ENCODE data around the gene VPS9D1. TPM values are rescaled to one million over a fixed set of nuclear protein-coding genes. Genes with fewer than 3 reads are reported as not detected.
"Not testable (repeated sequence)": the region's sequence is repeated elsewhere in the genome, so short reads cannot be mapped to it uniquely, and the experiment has no call there.

Gene VPS9D1
- total RNA-seq, 1 donor from 2014 or later: 17.9 TPM

- no peak overlapping the region for H3K4me3 Mint-ChIP-seq (ENCODE audit: low read depth)
- H3K36me3 Mint-ChIP-seq (ENCODE audit: insufficient read depth): peaks cover 27% of the 10 kb centered on the region
- H3K9me3 Mint-ChIP-seq (ENCODE audit: low read depth): peaks cover 7% of the 10 kb centered on the region
- H3K27me3 Mint-ChIP-seq: no peaks in the 10 kb centered on the region
- DNase-seq (ENCODE audit: low spot score, unreplicated experiment): no peak
- no peak overlapping the region for H3K27ac Mint-ChIP-seq
- H3K4me1 Mint-ChIP-seq (ENCODE audit: low read depth): no peaks in the 10 kb centered on the region
- TF ChIP-seq, protein P1, sequence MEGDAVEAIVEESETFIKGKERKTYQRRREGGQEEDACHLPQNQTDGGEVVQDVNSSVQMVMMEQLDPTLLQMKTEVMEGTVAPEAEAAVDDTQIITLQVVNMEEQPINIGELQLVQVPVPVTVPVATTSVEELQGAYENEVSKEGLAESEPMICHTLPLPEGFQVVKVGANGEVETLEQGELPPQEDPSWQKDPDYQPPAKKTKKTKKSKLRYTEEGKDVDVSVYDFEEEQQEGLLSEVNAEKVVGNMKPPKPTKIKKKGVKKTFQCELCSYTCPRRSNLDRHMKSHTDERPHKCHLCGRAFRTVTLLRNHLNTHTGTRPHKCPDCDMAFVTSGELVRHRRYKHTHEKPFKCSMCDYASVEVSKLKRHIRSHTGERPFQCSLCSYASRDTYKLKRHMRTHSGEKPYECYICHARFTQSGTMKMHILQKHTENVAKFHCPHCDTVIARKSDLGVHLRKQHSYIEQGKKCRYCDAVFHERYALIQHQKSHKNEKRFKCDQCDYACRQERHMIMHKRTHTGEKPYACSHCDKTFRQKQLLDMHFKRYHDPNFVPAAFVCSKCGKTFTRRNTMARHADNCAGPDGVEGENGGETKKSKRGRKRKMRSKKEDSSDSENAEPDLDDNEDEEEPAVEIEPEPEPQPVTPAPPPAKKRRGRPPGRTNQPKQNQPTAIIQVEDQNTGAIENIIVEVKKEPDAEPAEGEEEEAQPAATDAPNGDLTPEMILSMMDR (IDR thresholded peaks at IDR 0.05; ENCODE audit: unreplicated experiment): no peak
These were observed 51.9 kb downstream of the VPS9D1 start for GRCh38 chr16:89668790-89669158.

DNA sequence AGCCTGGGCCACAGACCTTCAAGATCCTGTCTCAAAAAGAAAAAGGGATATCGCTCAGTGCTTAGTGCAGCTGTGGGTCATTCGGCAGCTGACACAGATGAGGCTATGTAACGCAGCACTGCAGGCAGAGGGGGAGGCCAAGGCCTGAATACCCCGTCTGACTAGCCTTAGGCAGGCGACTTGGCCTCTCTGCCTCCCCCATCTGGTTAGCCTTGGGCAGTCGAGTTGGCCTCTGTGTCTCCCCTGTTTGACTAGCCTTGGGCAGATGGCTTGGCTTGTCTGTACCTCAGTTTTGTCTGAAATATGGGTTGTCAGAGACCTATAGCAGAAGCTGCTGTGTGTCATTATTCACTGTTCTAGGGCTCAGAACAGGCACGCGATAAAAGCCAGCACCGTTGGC is 53.1 kb downstream of the VPS9D1 start:
- H3K4me3 Mint-ChIP-seq (ENCODE audit: low read depth): no peak overlapping the region
- H3K9me3 Mint-ChIP-seq (ENCODE audit: low read depth): peaks cover 7% of the 10 kb centered on the region

GRCh38 chr16:89667000-89667399 is 53.7 kb downstream of the VPS9D1 start:
- H3K36me3 Mint-ChIP-seq (ENCODE audit: insufficient read depth): peaks cover 38% of the 10 kb centered on the region
- H3K27ac Mint-ChIP-seq; DNase-seq (ENCODE audit: low spot score, unreplicated experiment); H3K27me3 Mint-ChIP-seq; H3K9me3 Mint-ChIP-seq (ENCODE audit: low read depth); H3K4me3 Mint-ChIP-seq (ENCODE audit: low read depth); H3K4me1 Mint-ChIP-seq (ENCODE audit: low read depth): not testable (repeated sequence)

More for the DNA sequence above, 53.1 kb downstream of the VPS9D1 start:
- no peaks in the 10 kb centered on the region for H3K27me3 Mint-ChIP-seq
- H3K27ac Mint-ChIP-seq: no peak overlapping the region
- TF ChIP-seq, protein P1 (IDR thresholded peaks at IDR 0.05; ENCODE audit: unreplicated experiment): no peak
- H3K4me1 Mint-ChIP-seq (ENCODE audit: low read depth): no peaks in the 10 kb centered on the region
- peaks cover 36% of the 10 kb centered on the region for H3K36me3 Mint-ChIP-seq (ENCODE audit: insufficient read depth)
- DNase-seq (ENCODE audit: low spot score, unreplicated experiment): no peak

DNA sequence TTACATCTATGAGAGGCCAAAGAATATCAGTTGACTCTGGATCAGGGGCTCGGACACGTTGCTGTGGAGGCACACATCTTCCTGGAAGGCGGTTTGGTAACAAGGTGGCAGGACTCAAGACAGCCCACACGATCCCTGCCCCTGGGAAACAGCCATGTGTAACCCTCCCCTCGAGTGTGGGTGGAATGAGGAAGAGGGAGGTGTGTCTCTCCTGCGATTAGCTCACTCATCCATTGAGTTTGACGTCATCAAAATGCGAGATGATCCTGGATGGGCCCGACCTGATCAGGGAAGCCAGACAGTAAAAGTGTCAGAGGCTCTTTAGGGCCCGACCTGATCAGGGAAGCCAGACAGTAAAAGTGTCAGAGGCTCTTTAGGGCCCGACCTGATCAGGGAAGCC is 56.5 kb downstream of the VPS9D1 start:
- H3K27me3 Mint-ChIP-seq; H3K9me3 Mint-ChIP-seq (ENCODE audit: low read depth); DNase-seq (ENCODE audit: low spot score, unreplicated experiment); H3K4me1 Mint-ChIP-seq (ENCODE audit: low read depth); H3K4me3 Mint-ChIP-seq (ENCODE audit: low read depth); H3K27ac Mint-ChIP-seq: not testable (repeated sequence)
- H3K36me3 Mint-ChIP-seq (ENCODE audit: insufficient read depth): peaks cover 57% of the 10 kb centered on the region

GRCh38 chr16:89661215-89661614 is 59.5 kb downstream of the VPS9D1 start:
- Mint-ChIP-seq H3K27ac (no peak overlapping the region), H3K4me3 (ENCODE audit: low read depth) (peak overlapping the region; percentile 22), H3K27me3 (no peaks in the 10 kb centered on the region), H3K36me3 (ENCODE audit: insufficient read depth) (peaks cover 56% of the 10 kb centered on the region), H3K9me3 (ENCODE audit: low read depth) (peaks cover 1% of the 10 kb centered on the region), H3K4me1 (ENCODE audit: low read depth) (peaks cover 6% of the 10 kb centered on the region)
- no peak for DNase-seq (ENCODE audit: low spot score, unreplicated experiment)
- TF ChIP-seq, protein P1 (IDR thresholded peaks at IDR 0.05; ENCODE audit: unreplicated experiment): no peak

DNA sequence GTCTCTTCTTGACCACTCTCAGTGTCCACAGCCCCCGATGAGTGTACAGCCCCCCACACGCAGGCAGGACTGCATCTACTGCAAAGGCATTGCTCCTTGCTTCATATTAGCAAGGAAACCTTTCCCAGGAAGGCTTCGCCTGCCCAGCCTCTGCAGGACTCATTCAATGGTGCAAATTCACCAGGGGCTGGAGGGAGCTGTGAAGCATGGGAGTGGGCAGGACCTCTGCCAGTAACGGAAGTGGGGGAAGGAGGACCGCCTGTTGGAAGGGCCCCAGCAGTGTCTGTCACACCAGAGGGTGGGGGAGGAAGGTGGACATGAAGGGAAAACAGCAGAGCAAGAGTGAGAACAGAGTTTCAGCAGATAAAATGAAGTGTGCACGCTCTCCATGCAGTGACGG is 60.6 kb downstream of the VPS9D1 start:
- no peak for DNase-seq (ENCODE audit: low spot score, unreplicated experiment)
- TF ChIP-seq, protein P1 (IDR thresholded peaks at IDR 0.05; ENCODE audit: unreplicated experiment): no peak
- peaks cover 50% of the 10 kb centered on the region for H3K36me3 Mint-ChIP-seq (ENCODE audit: insufficient read depth)
- no peak overlapping the region for H3K27ac Mint-ChIP-seq
- no peaks in the 10 kb centered on the region for H3K27me3 Mint-ChIP-seq
- H3K4me3 Mint-ChIP-seq (ENCODE audit: low read depth): no peak overlapping the region
- H3K9me3 Mint-ChIP-seq (ENCODE audit: low read depth): no peaks in the 10 kb centered on the region
- H3K4me1 Mint-ChIP-seq (ENCODE audit: low read depth): peaks cover 6% of the 10 kb centered on the region

Data from progenitor cell of endocrine pancreas (in vitro differentiated cells).